Body of pancreas (tissue), 4 donors: ENCODE measurements around the gene CLEC16A.

Source experiments
- POLR2A ChIP-seq, 3 donors: fragments of 450-650 bp; IDR thresholded peaks; one replicate each; pipeline ENCODE4 v1.6.1; 2016; ENCODE audit warnings: antibody characterized with exemption in 3 of 3, mild to moderate bottlenecking in 2 of 3
- TF ChIP-seq, protein P1 (sequence below), 7 experiments: fragments of 450-650 bp in 4 of 7; fragments of 200-600 bp in 3 of 7; sonication (generic) in 3 of 7; IDR thresholded peaks; one replicate each; pipeline ENCODE4 v1.5.1; 2016 to 2019; ENCODE audit warnings: antibody characterized with exemption in 7 of 7

DNA sequence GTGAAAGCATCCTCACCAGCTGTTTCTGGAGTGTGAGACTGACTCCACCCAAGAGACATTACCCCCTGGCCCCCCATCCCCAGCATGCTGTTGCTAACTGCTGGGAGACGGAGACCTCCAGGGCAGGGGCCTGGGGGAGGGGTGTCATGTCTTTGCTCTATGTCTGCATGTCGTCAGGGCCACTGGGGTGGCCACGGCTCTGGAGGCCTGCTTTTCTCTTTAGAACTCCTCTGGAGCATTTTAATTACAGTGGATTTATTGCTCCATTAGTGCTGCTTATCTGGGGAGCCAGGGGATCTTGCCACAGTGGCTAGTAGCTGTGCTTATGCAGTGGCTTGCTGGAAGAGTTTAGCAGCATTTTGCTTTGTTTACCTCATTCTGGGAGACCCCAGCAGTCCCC lies 32.3 kb downstream of the CLEC16A start:
- TF ChIP-seq, protein P1, sequence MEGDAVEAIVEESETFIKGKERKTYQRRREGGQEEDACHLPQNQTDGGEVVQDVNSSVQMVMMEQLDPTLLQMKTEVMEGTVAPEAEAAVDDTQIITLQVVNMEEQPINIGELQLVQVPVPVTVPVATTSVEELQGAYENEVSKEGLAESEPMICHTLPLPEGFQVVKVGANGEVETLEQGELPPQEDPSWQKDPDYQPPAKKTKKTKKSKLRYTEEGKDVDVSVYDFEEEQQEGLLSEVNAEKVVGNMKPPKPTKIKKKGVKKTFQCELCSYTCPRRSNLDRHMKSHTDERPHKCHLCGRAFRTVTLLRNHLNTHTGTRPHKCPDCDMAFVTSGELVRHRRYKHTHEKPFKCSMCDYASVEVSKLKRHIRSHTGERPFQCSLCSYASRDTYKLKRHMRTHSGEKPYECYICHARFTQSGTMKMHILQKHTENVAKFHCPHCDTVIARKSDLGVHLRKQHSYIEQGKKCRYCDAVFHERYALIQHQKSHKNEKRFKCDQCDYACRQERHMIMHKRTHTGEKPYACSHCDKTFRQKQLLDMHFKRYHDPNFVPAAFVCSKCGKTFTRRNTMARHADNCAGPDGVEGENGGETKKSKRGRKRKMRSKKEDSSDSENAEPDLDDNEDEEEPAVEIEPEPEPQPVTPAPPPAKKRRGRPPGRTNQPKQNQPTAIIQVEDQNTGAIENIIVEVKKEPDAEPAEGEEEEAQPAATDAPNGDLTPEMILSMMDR (IDR thresholded peaks at IDR 0.05) = no peak
- no peak for TF ChIP-seq POLR2A (IDR thresholded peaks at IDR 0.05)
